ENCODE results near the gene JAZF1. TPM values are rescaled to one million over a fixed set of nuclear protein-coding genes. Genes with fewer than 3 reads are reported as not detected.

JAZF1 gene
- total and polyA plus RNA-seq, 7 donors: 2.3 to 10.6 (median 5.3) TPM

DNA sequence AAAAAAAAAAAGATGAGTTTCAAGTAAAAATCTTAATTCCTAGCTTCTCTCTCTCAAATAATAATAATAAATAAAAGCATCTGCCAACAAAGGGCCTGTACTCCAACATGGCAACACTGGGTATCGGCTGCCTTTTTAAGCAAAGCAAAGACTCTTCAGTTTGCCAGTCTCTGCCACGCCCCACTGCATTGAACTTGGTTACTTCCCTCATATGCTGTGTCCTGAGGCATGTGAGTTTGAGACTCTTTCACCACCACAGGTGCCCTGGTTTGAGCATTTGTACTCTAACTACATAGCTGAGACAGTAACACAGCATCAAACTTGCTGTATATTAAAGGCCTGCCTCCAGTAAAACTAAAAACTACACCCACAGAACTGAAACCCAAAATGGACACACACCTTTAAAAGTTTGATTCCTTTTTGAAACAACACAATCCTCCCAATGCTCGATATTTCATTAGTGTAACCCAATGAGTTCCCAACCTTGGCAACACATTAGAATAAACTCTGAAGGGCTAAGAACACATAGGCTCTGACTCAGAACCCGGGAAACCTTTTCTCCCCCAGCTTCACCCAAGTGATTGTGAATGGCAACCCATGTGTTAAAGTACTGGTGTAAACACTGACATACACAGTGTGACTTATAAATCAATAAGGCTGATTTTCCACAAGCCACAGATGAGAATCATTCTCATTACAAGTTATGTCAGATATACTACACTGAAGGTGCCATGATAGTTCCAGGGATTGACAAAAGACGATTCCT is 12.0 kb downstream of the JAZF1 start:
- DNase-seq (no peak), ATAC-seq (no peak)
- TF ChIP-seq, protein P1, sequence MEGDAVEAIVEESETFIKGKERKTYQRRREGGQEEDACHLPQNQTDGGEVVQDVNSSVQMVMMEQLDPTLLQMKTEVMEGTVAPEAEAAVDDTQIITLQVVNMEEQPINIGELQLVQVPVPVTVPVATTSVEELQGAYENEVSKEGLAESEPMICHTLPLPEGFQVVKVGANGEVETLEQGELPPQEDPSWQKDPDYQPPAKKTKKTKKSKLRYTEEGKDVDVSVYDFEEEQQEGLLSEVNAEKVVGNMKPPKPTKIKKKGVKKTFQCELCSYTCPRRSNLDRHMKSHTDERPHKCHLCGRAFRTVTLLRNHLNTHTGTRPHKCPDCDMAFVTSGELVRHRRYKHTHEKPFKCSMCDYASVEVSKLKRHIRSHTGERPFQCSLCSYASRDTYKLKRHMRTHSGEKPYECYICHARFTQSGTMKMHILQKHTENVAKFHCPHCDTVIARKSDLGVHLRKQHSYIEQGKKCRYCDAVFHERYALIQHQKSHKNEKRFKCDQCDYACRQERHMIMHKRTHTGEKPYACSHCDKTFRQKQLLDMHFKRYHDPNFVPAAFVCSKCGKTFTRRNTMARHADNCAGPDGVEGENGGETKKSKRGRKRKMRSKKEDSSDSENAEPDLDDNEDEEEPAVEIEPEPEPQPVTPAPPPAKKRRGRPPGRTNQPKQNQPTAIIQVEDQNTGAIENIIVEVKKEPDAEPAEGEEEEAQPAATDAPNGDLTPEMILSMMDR (IDR thresholded peaks at IDR 0.05): no peak
- Histone ChIP-seq H3K27ac (no peak overlapping the region), H3K9me3 (no peaks in the 10 kb centered on the region), H3K36me3 (ENCODE audit: insufficient read depth in 1 of 2, low read depth in 1 of 2) (no peaks in the 10 kb centered on the region), H3K4me3 (no peak overlapping the region), H3K27me3 (ENCODE audit: insufficient read depth in 3 of 3, low read length in 2 of 3) (no peaks in the 10 kb centered on the region), H3K4me1 (peaks cover 4% of the 10 kb centered on the region)
- WGBS, 3 donors: 93 to 96% (median 95%) methylated on average over 5 of the region's 5 CpGs
- intact Hi-C loops (cut with DNase I): no loop called here

DNA sequence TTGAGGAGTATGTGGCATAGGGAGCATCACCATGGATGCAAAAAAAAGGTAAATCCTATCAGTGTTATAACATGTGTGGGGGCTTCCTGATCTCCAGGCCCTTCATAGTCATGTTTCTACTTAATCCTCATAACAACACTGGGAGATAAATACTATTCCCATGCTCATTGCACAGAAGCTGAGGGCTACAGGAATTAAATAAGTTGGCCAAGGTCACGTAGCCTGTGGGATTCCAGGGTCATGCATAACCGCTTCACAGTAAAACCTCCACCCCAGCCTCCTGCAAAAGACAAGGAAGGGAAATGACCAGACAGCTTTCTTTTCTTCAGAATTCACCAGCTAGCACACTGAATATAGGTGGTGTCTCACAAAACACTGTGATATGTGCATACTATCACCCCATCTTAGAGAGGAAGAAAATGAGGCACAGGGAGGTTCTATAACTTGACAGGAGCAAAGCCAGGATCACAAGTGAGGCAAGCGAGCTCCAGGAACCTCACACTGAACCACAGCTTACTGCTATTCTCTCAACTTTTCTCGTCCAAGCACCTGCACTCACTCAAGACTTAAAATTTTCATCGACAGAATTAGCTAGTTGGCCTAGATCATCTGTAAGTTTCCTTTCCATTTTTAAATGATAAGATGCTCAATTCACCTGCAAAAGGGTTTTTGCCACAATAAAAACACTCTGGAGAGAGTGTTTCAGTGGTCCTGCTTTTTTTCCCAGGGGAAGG is 13.4 kb downstream of the JAZF1 start:
- TF ChIP-seq, protein P1 (IDR thresholded peaks at IDR 0.05): no peak
- H3K4me3 ChIP-seq: no peak overlapping the region
- WGBS, 3 donors: 88 to 91% (median 88%) methylated on average over 5 of the region's 5 CpGs
- intact Hi-C loops (cut with DNase I): no loop called here
- ATAC-seq (no peak), DNase-seq (no peak)
- no peak overlapping the region for H3K27ac ChIP-seq
- no peaks in the 10 kb centered on the region for H3K27me3 ChIP-seq (ENCODE audit: insufficient read depth in 3 of 3, low read length in 2 of 3)
- peaks cover 4% of the 10 kb centered on the region for H3K4me1 ChIP-seq
- no peaks in the 10 kb centered on the region for H3K9me3 ChIP-seq
- H3K36me3 ChIP-seq (ENCODE audit: insufficient read depth in 1 of 2, low read depth in 1 of 2): no peaks in the 10 kb centered on the region

DNA sequence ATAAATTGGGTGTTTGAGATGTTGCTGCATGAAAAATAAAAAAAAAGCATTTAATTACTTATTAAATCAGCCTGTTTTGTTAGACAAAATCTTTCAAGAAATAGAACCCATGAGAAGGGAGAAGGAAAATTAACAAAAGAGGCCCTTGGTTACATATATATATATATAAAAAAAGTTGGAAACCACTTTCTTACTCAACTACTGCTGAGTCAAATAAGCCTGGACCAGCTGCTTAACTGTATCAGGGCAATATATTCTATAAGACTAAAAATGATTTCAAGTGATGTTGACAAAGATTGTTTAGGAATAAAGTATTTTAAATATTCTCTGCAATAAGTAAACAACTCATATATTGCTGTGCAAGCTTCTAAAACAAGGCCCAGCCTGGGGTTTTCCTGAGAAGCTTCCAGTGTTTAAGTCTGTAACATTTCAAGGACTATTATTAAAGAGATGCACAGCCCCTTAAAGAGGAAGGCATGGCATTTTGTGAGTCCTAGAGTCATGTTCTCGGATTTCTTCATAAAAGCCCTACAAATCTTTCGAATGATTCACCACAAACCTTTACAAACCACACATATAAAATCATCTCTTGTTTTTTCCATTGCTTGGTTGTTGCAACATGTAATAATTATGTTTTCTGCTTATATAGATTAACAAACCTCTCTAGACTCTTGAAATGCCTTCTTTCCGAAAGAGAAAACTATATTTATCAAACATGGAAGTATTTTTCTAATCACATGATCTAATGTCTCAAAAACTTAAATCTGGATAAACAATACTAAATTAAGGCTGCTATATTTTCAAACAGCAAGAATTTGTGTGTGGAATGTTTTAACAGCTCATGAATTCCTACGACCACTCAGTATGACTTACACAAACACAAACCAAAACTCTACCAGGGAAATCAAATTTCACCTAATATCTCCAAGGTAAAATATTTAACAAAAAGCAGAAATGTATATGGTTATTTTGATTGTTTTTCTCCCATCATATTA is 14.3 kb downstream of the JAZF1 start:
- Histone ChIP-seq H3K27me3 (ENCODE audit: insufficient read depth in 3 of 3, low read length in 2 of 3) (no peaks in the 10 kb centered on the region), H3K27ac (no peak overlapping the region), H3K4me3 (no peak overlapping the region), H3K4me1 (peaks cover 4% of the 10 kb centered on the region), H3K36me3 (ENCODE audit: insufficient read depth in 1 of 2, low read depth in 1 of 2) (no peaks in the 10 kb centered on the region), H3K9me3 (no peaks in the 10 kb centered on the region)
- ATAC-seq (no peak), DNase-seq (no peak)
- intact Hi-C loops (cut with DNase I): no loop called here
- 87 to 96% (median 93%) methylated on average over 4 of the region's 4 CpGs for WGBS, 3 donors
- TF ChIP-seq, protein P1 (IDR thresholded peaks at IDR 0.05): no peak

DNA sequence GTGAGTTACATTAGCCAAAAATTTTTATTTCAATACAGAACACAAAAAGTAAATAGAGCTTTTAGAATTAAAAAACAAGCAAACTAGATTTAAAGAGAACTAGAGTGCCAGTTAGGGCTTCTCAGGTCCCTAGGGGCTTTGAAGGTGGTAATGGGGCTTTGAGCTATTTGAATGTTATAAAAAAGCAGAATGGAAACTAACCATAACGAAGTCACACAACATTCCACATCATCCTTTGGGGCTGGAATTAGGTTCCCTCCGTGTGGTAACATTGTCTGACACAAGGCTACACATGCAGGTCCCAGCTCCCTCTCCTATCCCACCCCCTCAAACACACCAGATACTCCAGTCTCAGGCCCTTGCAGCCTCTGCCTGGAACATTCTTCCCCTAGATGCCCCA is 15.3 kb downstream of the JAZF1 start:
- no peaks in the 10 kb centered on the region for H3K9me3 ChIP-seq
- TF ChIP-seq, protein P1 (IDR thresholded peaks at IDR 0.05): no peak
- H3K36me3 ChIP-seq (ENCODE audit: insufficient read depth in 1 of 2, low read depth in 1 of 2): no peaks in the 10 kb centered on the region
- no peak overlapping the region for H3K27ac ChIP-seq
- no peak overlapping the region for H3K4me3 ChIP-seq
- DNase-seq: no peak
- intact Hi-C loops (cut with DNase I): no loop called here
- H3K27me3 ChIP-seq (ENCODE audit: insufficient read depth in 3 of 3, low read length in 2 of 3): no peaks in the 10 kb centered on the region
- no peak for ATAC-seq
- 66 to 80% (median 68%) methylated on average over 2 of the region's 2 CpGs for WGBS, 3 donors
- H3K4me1 ChIP-seq: peaks cover 4% of the 10 kb centered on the region

Data from psoas muscle (tissue), 8 donors.